GM23248 (cell line): ENCODE results near the gene ABCC4. TPM values are rescaled to one million over a fixed set of nuclear protein-coding genes. Genes with fewer than 3 reads are reported as not detected.

ENCODE experiments used
- DNase-seq: peaks from one replicate; pipeline ENCODE4 v3.0.0-alpha.2; 2015
- H2AFZ ChIP-seq: fragments of 200-600 bp; sonication (generic); 2 replicates; pipeline ENCODE4 v1.6.1; 2016; ENCODE audit warnings: antibody characterized with exemption
- H3F3A ChIP-seq: fragments of 200-600 bp; sonication (generic); 2 replicates; pipeline ENCODE4 v1.6.1; 2016; ENCODE audit warnings: mild to moderate bottlenecking, antibody characterized with exemption, mixed run types; ENCODE audit not compliant: insufficient read depth
- H3K27ac ChIP-seq: fragments of 200-600 bp; sonication (generic); 2 replicates; pipeline ENCODE4 v1.5.1; 2016; ENCODE audit warnings: mild to moderate bottlenecking
- H3K27me3 ChIP-seq: fragments of 200-600 bp; sonication (generic); replicated peaks from 2 replicates; pipeline ENCODE4 v1.6.1; 2016; ENCODE audit warnings: mild to moderate bottlenecking; ENCODE audit not compliant: insufficient read depth
- H3K36me3 ChIP-seq: fragments of 200-600 bp; sonication (generic); 2 replicates; pipeline ENCODE4 v1.6.1; 2016; ENCODE audit warnings: low read depth, mild to moderate bottlenecking
- H3K4me1 ChIP-seq: fragments of 200-600 bp; sonication (generic); 2 replicates; pipeline ENCODE4 v1.6.1; 2016; ENCODE audit warnings: mild to moderate bottlenecking; ENCODE audit not compliant: insufficient read depth
- H3K4me2 ChIP-seq: fragments of 200-600 bp; sonication (generic); one replicate; pipeline ENCODE4 v1.6.1; 2016; ENCODE audit warnings: mild to moderate bottlenecking; ENCODE audit not compliant: unreplicated experiment
- H3K4me3 ChIP-seq: fragments of 200-600 bp; sonication (generic); 2 replicates; pipeline ENCODE4 v1.5.1; 2016; ENCODE audit warnings: mild to moderate bottlenecking
- H3K79me2 ChIP-seq: fragments of 200-600 bp; sonication (generic); 2 replicates; pipeline ENCODE4 v1.6.1; 2016; ENCODE audit warnings: mild to moderate bottlenecking; ENCODE audit not compliant: insufficient read depth
- H3K9ac ChIP-seq: fragments of 200-600 bp; sonication (generic); 2 replicates; pipeline ENCODE4 v1.6.1; 2016; ENCODE audit warnings: mild to moderate bottlenecking
- H3K9me2 ChIP-seq: fragments of 200-600 bp; sonication (generic); 2 replicates; pipeline ENCODE4 v1.6.1; 2016; ENCODE audit warnings: mixed run types, mild to moderate bottlenecking, moderate library complexity; ENCODE audit not compliant: insufficient read depth
- H3K9me3 ChIP-seq: fragments of 200-600 bp; sonication (generic); one replicate; pipeline ENCODE4 v1.6.1; 2017; ENCODE audit warnings: low read depth
- H4K20me1 ChIP-seq: fragments of 200-600 bp; sonication (generic); 2 replicates; pipeline ENCODE4 v1.6.0; 2016; ENCODE audit not compliant: insufficient read depth
- EZH2 ChIP-seq: fragments of 200-600 bp; sonication (generic); IDR thresholded peaks from 2 replicates; pipeline ENCODE4 v1.6.1; 2018; ENCODE audit warnings: antibody characterized with exemption, mild to moderate bottlenecking; ENCODE audit not compliant: insufficient read depth, poor library complexity, severe bottlenecking
- EZH2phosphoT487 ChIP-seq: fragments of 200-600 bp; sonication (generic); IDR thresholded peaks from 2 replicates; pipeline ENCODE4 v1.6.1; 2018; ENCODE audit warnings: antibody characterized with exemption, moderate library complexity, mild to moderate bottlenecking, low read depth; ENCODE audit not compliant: insufficient read depth
- WGBS, 2 experiments: methylation state at CpG; one replicate each; pipeline ENCODE4 v1.1.6; 2015 to 2017; ENCODE audit warnings: low lambda C conversion rate in 2 of 2, low coverage in 1 of 2; ENCODE audit errors: missing lambda C conversion rate in 2 of 2; 5-methylcytosine and 5-hydroxymethylcytosine counted together
- in situ Hi-C: fragments of 300-500 bp; cut with MboI; formaldehyde crosslinking; loops from 2 replicates; pipeline ENCODE4 v1.15.0; 2020
- polyA plus RNA-seq: library from polyadenylated mRNA; unstranded; fragments of >200 nt; fragmentation: Nextera tagmentation; extraction: Ambion mirVana; gene quantifications from 2 replicates; pipeline ENCODE4 v1.2.1, GENCODE V29; 2016
- total RNA-seq: library from RNA; depleted of rRNA; stranded (reverse); fragments of >200 nt; shearing (Covaris generic); gene quantifications from 2 replicates; pipeline ENCODE4 v1.2.3, GENCODE V29; 2014

The ABCC4 gene
- total and polyA plus RNA-seq, 2 experiments from 2014 or later = 3.9 to 11.2 TPM

- H4K20me1 ChIP-seq = no peaks in the 10 kb centered on the region
- no peak for DNase-seq
- no peaks in the 10 kb centered on the region for H3K36me3 ChIP-seq
- no peak overlapping the region for H2AFZ ChIP-seq
- H3K4me3 ChIP-seq = no peak overlapping the region
- no peaks in the 10 kb centered on the region for H3K4me1 ChIP-seq
- no peaks in the 10 kb centered on the region for H3K27me3 ChIP-seq
- no peak overlapping the region for H3K27ac ChIP-seq
- TF ChIP-seq EZH2 = no peak
- TF ChIP-seq EZH2phosphoT487 = no peak
- H3K9me2 ChIP-seq = no peaks in the 10 kb centered on the region
- no peaks in the 10 kb centered on the region for H3F3A ChIP-seq
- H3K9me3 ChIP-seq = no peaks in the 10 kb centered on the region
- H3K9ac ChIP-seq = no peak overlapping the region
- 94 to 100% methylated on average over 1 of the region's 1 CpG for WGBS, 2 experiments
- no peaks in the 10 kb centered on the region for H3K79me2 ChIP-seq
- in situ Hi-C loops = no loop called here
- no peak overlapping the region for H3K4me2 ChIP-seq
These were observed 262.3 kb downstream of the ABCC4 start for GRCh38 chr13:95038949-95039348.

GRCh38 chr13:95035311-95036109 lies 265.7 kb downstream of the ABCC4 start:
- no peak overlapping the region for H3K27ac ChIP-seq
- H4K20me1 ChIP-seq = no peaks in the 10 kb centered on the region
- no peak for TF ChIP-seq EZH2phosphoT487
- no peak for TF ChIP-seq EZH2
- H3F3A ChIP-seq = no peaks in the 10 kb centered on the region
- H3K4me1 ChIP-seq = no peaks in the 10 kb centered on the region
- no peak overlapping the region for H3K4me2 ChIP-seq
- H3K9me2 ChIP-seq = no peaks in the 10 kb centered on the region
- DNase-seq = no peak
- no peaks in the 10 kb centered on the region for H3K27me3 ChIP-seq
- H3K9ac ChIP-seq = no peak overlapping the region
- H3K79me2 ChIP-seq = no peaks in the 10 kb centered on the region
- WGBS, 2 experiments = 92% methylated on average over 7 of the region's 7 CpGs
- no peak overlapping the region for H3K4me3 ChIP-seq
- no peaks in the 10 kb centered on the region for H3K9me3 ChIP-seq
- in situ Hi-C loops = no loop called here
- H3K36me3 ChIP-seq = no peaks in the 10 kb centered on the region
- no peak overlapping the region for H2AFZ ChIP-seq

GRCh38 chr13:95033890-95034289 lies 267.4 kb downstream of the ABCC4 start:
- Histone ChIP-seq H3K79me2 (no peaks in the 10 kb centered on the region), H3K4me1 (no peaks in the 10 kb centered on the region), H3K36me3 (no peaks in the 10 kb centered on the region), H3K4me2 (no peak overlapping the region), H4K20me1 (no peaks in the 10 kb centered on the region), H3K27me3 (no peaks in the 10 kb centered on the region), H3K9me3 (no peaks in the 10 kb centered on the region), H3K4me3 (no peak overlapping the region), H2AFZ (no peak overlapping the region), H3K9me2 (no peaks in the 10 kb centered on the region), H3K27ac (no peak overlapping the region), H3K9ac (no peak overlapping the region), H3F3A (no peaks in the 10 kb centered on the region)
- WGBS, 2 experiments = 81 to 100% methylated on average over 1 of the region's 1 CpG
- in situ Hi-C loops = no loop called here
- no peak for DNase-seq
- TF ChIP-seq EZH2 (no peak), EZH2phosphoT487 (no peak)

GRCh38 chr13:95032121-95032520 lies 269.1 kb downstream of the ABCC4 start:
- DNase-seq = no peak
- Histone ChIP-seq H2AFZ (no peak overlapping the region), H3K9ac (no peak overlapping the region), H3K4me1 (no peaks in the 10 kb centered on the region), H3K79me2 (no peaks in the 10 kb centered on the region), H3K4me3 (no peak overlapping the region), H3F3A (no peaks in the 10 kb centered on the region), H3K36me3 (no peaks in the 10 kb centered on the region), H4K20me1 (no peaks in the 10 kb centered on the region), H3K27ac (no peak overlapping the region), H3K9me2 (no peaks in the 10 kb centered on the region), H3K4me2 (no peak overlapping the region), H3K27me3 (no peaks in the 10 kb centered on the region), H3K9me3 (no peaks in the 10 kb centered on the region)
- TF ChIP-seq EZH2phosphoT487 (no peak), EZH2 (no peak)
- 85 to 90% methylated on average over 4 of the region's 4 CpGs for whole genome bisulfite sequencing, 2 experiments
- in situ Hi-C loops = no loop called here
